ENCODE data around the gene ENPP3.

GRCh38 chr6:131731224-131731623, 94.1 kb downstream of the ENPP3 start:
- no peak for TF ChIP-seq POLR2A (IDR thresholded peaks at IDR 0.05)
- TF ChIP-seq CTCF (IDR thresholded peaks at IDR 0.05): no peak
